ENCODE data around the gene RASD1. TPM values are rescaled to one million over a fixed set of nuclear protein-coding genes. Genes with fewer than 3 reads are reported as not detected.

Gene RASD1
- total and polyA plus RNA-seq, 7 experiments from 2014 or later, result 0.35 to 2.5 (median 1.0) TPM; not detected in 2

GRCh38 chr17:17506893-17507464 is 10.8 kb upstream of the RASD1 start:
- H3K27me3 ChIP-seq (ENCODE audit: control insufficient read depth in 2 of 2, insufficient read depth in 2 of 2, low read length in 2 of 2), result no peaks in the 10 kb centered on the region
- POLR2A ChIA-PET, result no interaction called here
- no peaks in the 10 kb centered on the region for H3K36me3 ChIP-seq (ENCODE audit: control insufficient read depth in 2 of 3, insufficient read depth in 3 of 3, low read length in 3 of 3)
- no peak overlapping the region for H3K27ac ChIP-seq (ENCODE audit: low read depth, low read length)
- no peak for ATAC-seq
- no peaks in the 10 kb centered on the region for H3K36me3 Mint-ChIP-seq
- DNase-seq, result no peak
- intact Hi-C loops (cut with micrococcal nuclease), result no loop called here
- H3K4me1 ChIP-seq (ENCODE audit: control insufficient read depth in 2 of 2, insufficient read depth in 2 of 2, low read length in 2 of 2), result no peaks in the 10 kb centered on the region
- peaks cover 0 to 3% (median 0%) of the 10 kb centered on the region in 5 donors for H3K27me3 Mint-ChIP-seq
- peaks cover 0 to 10% (median 0%) of the 10 kb centered on the region in 7 donors for H3K4me1 Mint-ChIP-seq
- no peak overlapping the region for H3K4me3 Mint-ChIP-seq
- CTCF ChIA-PET, result interaction anchor here (1.1 kb wide), 1 partner anchor 10 kb away, joined by 3 read pairs; no protein-coding TSS in a partner anchor
- H3K27ac Mint-ChIP-seq, result no peak overlapping the region
- H3K9me3 Mint-ChIP-seq, result no peaks in the 10 kb centered on the region
- H3K4me3 ChIP-seq (ENCODE audit: low read length), result no peak overlapping the region
- no peaks in the 10 kb centered on the region for H3K9me3 ChIP-seq (ENCODE audit: control insufficient read depth in 2 of 3, low read length in 3 of 3)

GRCh38 chr17:17506181-17506741 is 10.1 kb upstream of the RASD1 start:
- H3K4me1 ChIP-seq (ENCODE audit: control insufficient read depth in 2 of 2, insufficient read depth in 2 of 2, low read length in 2 of 2), result no peaks in the 10 kb centered on the region
- no peak overlapping the region for H3K27ac ChIP-seq (ENCODE audit: low read depth, low read length)
- Mint-ChIP-seq H3K9me3 (no peaks in the 10 kb centered on the region), H3K27ac (peak overlapping the region in 1 of 9 donors; percentile 36), H3K4me3 (no peak overlapping the region), H3K36me3 (no peaks in the 10 kb centered on the region), H3K27me3 (peaks cover 0 to 5% (median 0%) of the 10 kb centered on the region in 5 donors), H3K4me1 (peaks cover 0 to 10% (median 0%) of the 10 kb centered on the region in 7 donors)
- no peak for DNase-seq
- no peak overlapping the region for H3K4me3 ChIP-seq (ENCODE audit: low read length)
- H3K27me3 ChIP-seq (ENCODE audit: control insufficient read depth in 2 of 2, insufficient read depth in 2 of 2, low read length in 2 of 2), result no peaks in the 10 kb centered on the region
- H3K9me3 ChIP-seq (ENCODE audit: control insufficient read depth in 2 of 3, low read length in 3 of 3), result no peaks in the 10 kb centered on the region
- ATAC-seq, result no peak
- ChIA-PET POLR2A (no interaction called here), CTCF (no interaction called here)
- intact Hi-C loops (cut with micrococcal nuclease), result no loop called here
- no peaks in the 10 kb centered on the region for H3K36me3 ChIP-seq (ENCODE audit: control insufficient read depth in 2 of 3, insufficient read depth in 3 of 3, low read length in 3 of 3)

GRCh38 chr17:17505610-17506171 is 9.5 kb upstream of the RASD1 start:
- POLR2A ChIA-PET, result no interaction called here

GRCh38 chr17:17505151-17505550 is 9.0 kb upstream of the RASD1 start:
- Mint-ChIP-seq H3K36me3 (no peaks in the 10 kb centered on the region), H3K27me3 (peaks cover 0 to 8% (median 0%) of the 10 kb centered on the region in 5 donors), H3K4me1 (peaks cover 0 to 4% (median 0%) of the 10 kb centered on the region in 7 donors), H3K4me3 (no peak overlapping the region), H3K9me3 (no peaks in the 10 kb centered on the region), H3K27ac (no peak overlapping the region)
- DNase-seq, result no peak
- POLR2A ChIA-PET, result no interaction called here
- no peaks in the 10 kb centered on the region for H3K27me3 ChIP-seq (ENCODE audit: control insufficient read depth in 2 of 2, insufficient read depth in 2 of 2, low read length in 2 of 2)
- no peak for ATAC-seq
- CTCF ChIA-PET, result interaction anchor here (0.6 kb wide), 1 partner anchor 93 kb away, joined by 4 read pairs; no protein-coding TSS in a partner anchor
- H3K27ac ChIP-seq (ENCODE audit: low read depth, low read length), result no peak overlapping the region
- H3K4me3 ChIP-seq (ENCODE audit: low read length), result no peak overlapping the region
- H3K4me1 ChIP-seq (ENCODE audit: control insufficient read depth in 2 of 2, insufficient read depth in 2 of 2, low read length in 2 of 2), result no peaks in the 10 kb centered on the region
- H3K9me3 ChIP-seq (ENCODE audit: control insufficient read depth in 2 of 3, low read length in 3 of 3), result no peaks in the 10 kb centered on the region
- intact Hi-C loops (cut with micrococcal nuclease), result no loop called here
- H3K36me3 ChIP-seq (ENCODE audit: control insufficient read depth in 2 of 3, insufficient read depth in 3 of 3, low read length in 3 of 3), result no peaks in the 10 kb centered on the region

More at GRCh38 chr17:17505610-17506171, 9.5 kb upstream of the RASD1 start:
- H3K27me3 ChIP-seq (ENCODE audit: control insufficient read depth in 2 of 2, insufficient read depth in 2 of 2, low read length in 2 of 2), result no peaks in the 10 kb centered on the region
- H3K27ac ChIP-seq (ENCODE audit: low read depth, low read length), result no peak overlapping the region
- Mint-ChIP-seq H3K4me3 (no peak overlapping the region), H3K27ac (no peak overlapping the region), H3K9me3 (no peaks in the 10 kb centered on the region), H3K4me1 (peaks cover 0 to 6% (median 0%) of the 10 kb centered on the region in 7 donors), H3K27me3 (peaks cover 0 to 8% (median 0%) of the 10 kb centered on the region in 5 donors), H3K36me3 (no peaks in the 10 kb centered on the region)
- H3K4me1 ChIP-seq (ENCODE audit: control insufficient read depth in 2 of 2, insufficient read depth in 2 of 2, low read length in 2 of 2), result no peaks in the 10 kb centered on the region
- intact Hi-C loops (cut with micrococcal nuclease), result no loop called here
- no peaks in the 10 kb centered on the region for H3K36me3 ChIP-seq (ENCODE audit: control insufficient read depth in 2 of 3, insufficient read depth in 3 of 3, low read length in 3 of 3)
- H3K4me3 ChIP-seq (ENCODE audit: low read length), result no peak overlapping the region
- no peak for DNase-seq
- CTCF ChIA-PET, result interaction anchor here (0.6 kb wide), 1 partner anchor 93 kb away, joined by 4 read pairs; no protein-coding TSS in a partner anchor
- H3K9me3 ChIP-seq (ENCODE audit: control insufficient read depth in 2 of 3, low read length in 3 of 3), result no peaks in the 10 kb centered on the region
- no peak for ATAC-seq

- ATAC-seq (no peak), DNase-seq (no peak)
- Mint-ChIP-seq H3K4me1 (peaks cover 0 to 1% (median 0%) of the 10 kb centered on the region in 7 donors), H3K27me3 (peaks cover 0 to 8% (median 0%) of the 10 kb centered on the region in 5 donors), H3K27ac (no peak overlapping the region), H3K9me3 (no peaks in the 10 kb centered on the region), H3K4me3 (no peak overlapping the region), H3K36me3 (no peaks in the 10 kb centered on the region)
- Histone ChIP-seq H3K27me3 (ENCODE audit: control insufficient read depth in 2 of 2, insufficient read depth in 2 of 2, low read length in 2 of 2) (no peaks in the 10 kb centered on the region), H3K4me3 (ENCODE audit: low read length) (no peak overlapping the region), H3K4me1 (ENCODE audit: control insufficient read depth in 2 of 2, insufficient read depth in 2 of 2, low read length in 2 of 2) (no peaks in the 10 kb centered on the region), H3K9me3 (ENCODE audit: control insufficient read depth in 2 of 3, low read length in 3 of 3) (no peaks in the 10 kb centered on the region), H3K36me3 (ENCODE audit: control insufficient read depth in 2 of 3, insufficient read depth in 3 of 3, low read length in 3 of 3) (no peaks in the 10 kb centered on the region), H3K27ac (ENCODE audit: low read depth, low read length) (no peak overlapping the region)
- CTCF ChIA-PET, result interaction anchor here (0.6 kb wide), 1 partner anchor 94 kb away, joined by 4 read pairs; no protein-coding TSS in a partner anchor
- intact Hi-C loops (cut with micrococcal nuclease), result no loop called here
- POLR2A ChIA-PET, result no interaction called here
These were observed 8.3 kb upstream of the RASD1 start for GRCh38 chr17:17504341-17505140.

GRCh38 chr17:17503566-17504130 is 7.5 kb upstream of the RASD1 start:
- Histone ChIP-seq H3K4me3 (ENCODE audit: low read length) (no peak overlapping the region), H3K36me3 (ENCODE audit: control insufficient read depth in 2 of 3, insufficient read depth in 3 of 3, low read length in 3 of 3) (no peaks in the 10 kb centered on the region), H3K4me1 (ENCODE audit: control insufficient read depth in 2 of 2, insufficient read depth in 2 of 2, low read length in 2 of 2) (no peaks in the 10 kb centered on the region), H3K9me3 (ENCODE audit: control insufficient read depth in 2 of 3, low read length in 3 of 3) (no peaks in the 10 kb centered on the region), H3K27ac (ENCODE audit: low read depth, low read length) (no peak overlapping the region), H3K27me3 (ENCODE audit: control insufficient read depth in 2 of 2, insufficient read depth in 2 of 2, low read length in 2 of 2) (no peaks in the 10 kb centered on the region)
- intact Hi-C loops (cut with micrococcal nuclease), result no loop called here
- peaks cover 0 to 8% (median 0%) of the 10 kb centered on the region in 5 donors for H3K27me3 Mint-ChIP-seq
- no peak for DNase-seq
- no peak overlapping the region for H3K4me3 Mint-ChIP-seq
- H3K9me3 Mint-ChIP-seq, result no peaks in the 10 kb centered on the region
- peaks cover 0 to 1% (median 0%) of the 10 kb centered on the region in 7 donors for H3K4me1 Mint-ChIP-seq
- ChIA-PET CTCF (no interaction called here), POLR2A (no interaction called here)
- ATAC-seq, result no peak
- H3K36me3 Mint-ChIP-seq, result no peaks in the 10 kb centered on the region
- no peak overlapping the region for H3K27ac Mint-ChIP-seq

Measured in naive thymus-derived CD4-positive, alpha-beta T cell (primary cell).